ENCODE data around the gene GP5.

The GP5 gene

DNA sequence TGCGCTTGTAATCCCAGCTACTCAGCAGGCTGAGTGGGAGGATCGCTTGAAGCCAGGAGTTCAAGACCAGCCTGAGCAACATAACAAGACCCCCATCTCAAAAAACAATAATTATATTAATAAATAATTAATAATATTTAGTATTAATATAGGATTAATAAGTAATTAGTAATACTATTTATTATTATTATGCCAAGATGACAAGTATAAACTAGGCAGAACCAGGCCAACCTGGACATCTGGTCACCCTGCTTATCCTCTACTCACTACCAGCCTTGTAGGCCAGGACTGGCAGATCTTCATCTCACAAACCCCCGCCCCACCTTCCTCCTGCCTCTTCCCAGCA, 48.4 kb downstream of the GP5 start:
- no peak for DNase-seq (ENCODE audit: low read depth in 1 of 2, low spot score in 1 of 2)
- Histone ChIP-seq H3K4me3 (replicated peaks; ENCODE audit: insufficient read depth, low read length) (no peak overlapping the region), H3K27me3 (ENCODE audit: insufficient read depth, poor library complexity, severe bottlenecking) (no peaks in the 10 kb centered on the region), H3K27ac (replicated peaks) (no peak overlapping the region)
- TF ChIP-seq, protein P1, sequence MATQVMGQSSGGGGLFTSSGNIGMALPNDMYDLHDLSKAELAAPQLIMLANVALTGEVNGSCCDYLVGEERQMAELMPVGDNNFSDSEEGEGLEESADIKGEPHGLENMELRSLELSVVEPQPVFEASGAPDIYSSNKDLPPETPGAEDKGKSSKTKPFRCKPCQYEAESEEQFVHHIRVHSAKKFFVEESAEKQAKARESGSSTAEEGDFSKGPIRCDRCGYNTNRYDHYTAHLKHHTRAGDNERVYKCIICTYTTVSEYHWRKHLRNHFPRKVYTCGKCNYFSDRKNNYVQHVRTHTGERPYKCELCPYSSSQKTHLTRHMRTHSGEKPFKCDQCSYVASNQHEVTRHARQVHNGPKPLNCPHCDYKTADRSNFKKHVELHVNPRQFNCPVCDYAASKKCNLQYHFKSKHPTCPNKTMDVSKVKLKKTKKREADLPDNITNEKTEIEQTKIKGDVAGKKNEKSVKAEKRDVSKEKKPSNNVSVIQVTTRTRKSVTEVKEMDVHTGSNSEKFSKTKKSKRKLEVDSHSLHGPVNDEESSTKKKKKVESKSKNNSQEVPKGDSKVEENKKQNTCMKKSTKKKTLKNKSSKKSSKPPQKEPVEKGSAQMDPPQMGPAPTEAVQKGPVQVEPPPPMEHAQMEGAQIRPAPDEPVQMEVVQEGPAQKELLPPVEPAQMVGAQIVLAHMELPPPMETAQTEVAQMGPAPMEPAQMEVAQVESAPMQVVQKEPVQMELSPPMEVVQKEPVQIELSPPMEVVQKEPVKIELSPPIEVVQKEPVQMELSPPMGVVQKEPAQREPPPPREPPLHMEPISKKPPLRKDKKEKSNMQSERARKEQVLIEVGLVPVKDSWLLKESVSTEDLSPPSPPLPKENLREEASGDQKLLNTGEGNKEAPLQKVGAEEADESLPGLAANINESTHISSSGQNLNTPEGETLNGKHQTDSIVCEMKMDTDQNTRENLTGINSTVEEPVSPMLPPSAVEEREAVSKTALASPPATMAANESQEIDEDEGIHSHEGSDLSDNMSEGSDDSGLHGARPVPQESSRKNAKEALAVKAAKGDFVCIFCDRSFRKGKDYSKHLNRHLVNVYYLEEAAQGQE (IDR thresholded peaks at IDR 0.05; ENCODE audit: insufficient replicate concordance, low read depth) = no peak
- TF ChIP-seq GABPA (IDR thresholded peaks at IDR 0.05; ENCODE audit: low read depth) = no peak
- TF ChIP-seq POLR2AphosphoS5 (IDR thresholded peaks at IDR 0.05; ENCODE audit: low read depth) = no peak
- TF ChIP-seq, protein P2, sequence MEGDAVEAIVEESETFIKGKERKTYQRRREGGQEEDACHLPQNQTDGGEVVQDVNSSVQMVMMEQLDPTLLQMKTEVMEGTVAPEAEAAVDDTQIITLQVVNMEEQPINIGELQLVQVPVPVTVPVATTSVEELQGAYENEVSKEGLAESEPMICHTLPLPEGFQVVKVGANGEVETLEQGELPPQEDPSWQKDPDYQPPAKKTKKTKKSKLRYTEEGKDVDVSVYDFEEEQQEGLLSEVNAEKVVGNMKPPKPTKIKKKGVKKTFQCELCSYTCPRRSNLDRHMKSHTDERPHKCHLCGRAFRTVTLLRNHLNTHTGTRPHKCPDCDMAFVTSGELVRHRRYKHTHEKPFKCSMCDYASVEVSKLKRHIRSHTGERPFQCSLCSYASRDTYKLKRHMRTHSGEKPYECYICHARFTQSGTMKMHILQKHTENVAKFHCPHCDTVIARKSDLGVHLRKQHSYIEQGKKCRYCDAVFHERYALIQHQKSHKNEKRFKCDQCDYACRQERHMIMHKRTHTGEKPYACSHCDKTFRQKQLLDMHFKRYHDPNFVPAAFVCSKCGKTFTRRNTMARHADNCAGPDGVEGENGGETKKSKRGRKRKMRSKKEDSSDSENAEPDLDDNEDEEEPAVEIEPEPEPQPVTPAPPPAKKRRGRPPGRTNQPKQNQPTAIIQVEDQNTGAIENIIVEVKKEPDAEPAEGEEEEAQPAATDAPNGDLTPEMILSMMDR (IDR thresholded peaks at IDR 0.05; ENCODE audit: insufficient read depth, low read length) = no peak
- no peak for TF ChIP-seq SPI1 (IDR thresholded peaks at IDR 0.05; ENCODE audit: borderline replicate concordance, low read depth)

DNA sequence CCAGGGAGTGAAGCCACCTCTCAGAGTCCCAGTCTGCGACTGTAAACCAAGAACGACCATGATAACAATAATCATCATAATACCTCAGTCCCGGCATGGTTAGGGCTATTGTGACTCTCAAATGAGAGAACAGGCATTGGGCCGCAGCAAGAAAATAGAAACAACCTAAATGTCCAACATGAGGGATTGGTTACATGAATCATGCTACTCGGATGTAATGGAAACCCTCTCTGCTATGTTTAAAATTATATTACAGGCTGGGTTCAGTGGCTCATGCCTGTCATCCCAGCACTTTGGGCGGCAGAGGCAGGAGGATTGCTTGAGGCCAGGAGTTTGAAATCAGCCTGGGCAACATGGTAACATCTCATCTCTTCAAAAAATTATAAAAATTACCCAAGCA, 50.7 kb downstream of the GP5 start:
- H3K27me3 ChIP-seq (ENCODE audit: insufficient read depth, poor library complexity, severe bottlenecking) = no peaks in the 10 kb centered on the region
- no peak overlapping the region for H3K4me3 ChIP-seq (replicated peaks; ENCODE audit: insufficient read depth, low read length)
- no peak overlapping the region for H3K27ac ChIP-seq (replicated peaks)
- DNase-seq (ENCODE audit: low read depth in 1 of 2, low spot score in 1 of 2) = no peak
- TF ChIP-seq POLR2AphosphoS5 (IDR thresholded peaks at IDR 0.05; ENCODE audit: low read depth) = no peak

DNA sequence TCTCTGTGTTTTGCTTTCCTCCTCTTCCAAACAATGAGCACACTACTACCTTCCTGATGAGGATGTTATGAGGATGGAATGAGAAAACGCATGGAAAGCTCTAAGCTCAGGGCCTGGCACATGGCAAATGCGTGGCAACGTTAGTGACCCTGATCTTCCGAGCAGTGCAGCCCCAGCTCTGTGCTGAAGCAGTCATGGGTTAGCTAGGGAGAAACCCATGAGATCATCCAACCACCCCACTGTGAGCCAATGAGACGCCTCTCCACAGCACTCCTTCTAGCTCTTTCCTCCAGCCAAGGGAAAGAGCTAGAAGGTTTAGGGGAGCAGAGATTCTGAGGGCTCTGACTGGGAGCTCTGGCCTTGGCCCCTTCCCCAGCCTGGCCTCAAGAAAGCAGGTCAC, 52.4 kb downstream of the GP5 start:
- Histone ChIP-seq H3K4me3 (replicated peaks; ENCODE audit: insufficient read depth, low read length) (no peak overlapping the region), H3K27me3 (ENCODE audit: insufficient read depth, poor library complexity, severe bottlenecking) (no peaks in the 10 kb centered on the region), H3K27ac (replicated peaks) (no peak overlapping the region)
- DNase-seq (ENCODE audit: low read depth in 1 of 2, low spot score in 1 of 2) = no peak
- TF ChIP-seq SPI1 (IDR thresholded peaks at IDR 0.05; ENCODE audit: borderline replicate concordance, low read depth) (no peak), GABPA (IDR thresholded peaks at IDR 0.05; ENCODE audit: low read depth) (no peak), POLR2AphosphoS5 (IDR thresholded peaks at IDR 0.05; ENCODE audit: low read depth) (no peak)
- TF ChIP-seq, protein P1 (IDR thresholded peaks at IDR 0.05; ENCODE audit: insufficient replicate concordance, low read depth) = no peak
- TF ChIP-seq, protein P2 (IDR thresholded peaks at IDR 0.05; ENCODE audit: insufficient read depth, low read length) = no peak

DNA sequence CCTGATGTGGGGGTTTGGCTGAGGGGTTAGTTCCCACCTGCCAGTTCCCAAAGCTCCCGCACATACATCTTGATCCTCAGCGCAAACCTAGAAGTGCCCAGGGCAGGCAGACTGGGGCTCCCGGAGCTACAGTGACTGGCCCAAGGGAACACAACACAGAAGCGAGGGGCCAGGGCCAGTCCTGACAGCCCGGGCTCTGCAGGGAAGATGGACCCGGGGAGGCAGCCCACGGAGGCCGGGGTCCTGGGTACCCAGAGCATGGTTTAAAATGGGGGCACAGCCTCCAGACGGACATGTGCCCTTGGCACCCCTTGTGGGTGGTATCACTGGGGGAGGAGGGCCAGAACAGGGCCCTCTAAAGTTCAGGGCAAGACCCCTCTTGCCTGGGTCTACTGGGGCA, 53.0 kb downstream of the GP5 start:
- no peak for DNase-seq (ENCODE audit: low read depth in 1 of 2, low spot score in 1 of 2)
- H3K4me3 ChIP-seq (replicated peaks; ENCODE audit: insufficient read depth, low read length) = no peak overlapping the region
- no peaks in the 10 kb centered on the region for H3K27me3 ChIP-seq (ENCODE audit: insufficient read depth, poor library complexity, severe bottlenecking)
- no peak for TF ChIP-seq POLR2AphosphoS5 (IDR thresholded peaks at IDR 0.05; ENCODE audit: low read depth)
- TF ChIP-seq GABPA (IDR thresholded peaks at IDR 0.05; ENCODE audit: low read depth) = no peak
- no peak for TF ChIP-seq SPI1 (IDR thresholded peaks at IDR 0.05; ENCODE audit: borderline replicate concordance, low read depth)
- TF ChIP-seq, protein P2 (IDR thresholded peaks at IDR 0.05; ENCODE audit: insufficient read depth, low read length) = no peak
- TF ChIP-seq, protein P1 (IDR thresholded peaks at IDR 0.05; ENCODE audit: insufficient replicate concordance, low read depth) = no peak
- no peak overlapping the region for H3K27ac ChIP-seq (replicated peaks)

Data from HL-60 (cell line).